NK-92 treated with Interleukin-12 subunit alpha and Interleukin-12 subunit beta, amount 100 ng/mL, for 24 hours (cell line): Measurements from ENCODE around the gene TFAM.
"Not testable (repeated sequence)": the region's sequence is repeated elsewhere in the genome, so short reads cannot be mapped to it uniquely, and the experiment has no call there.

Experiments
- DNase-seq: peaks from one replicate; lab custom pipeline; 2025; lab: John Stamatoyannopoulos, UW

Gene TFAM

GRCh38 chr10:58372607-58373441, 12.4 kb upstream of the TFAM start:
- no peak for DNase-seq

DNA sequence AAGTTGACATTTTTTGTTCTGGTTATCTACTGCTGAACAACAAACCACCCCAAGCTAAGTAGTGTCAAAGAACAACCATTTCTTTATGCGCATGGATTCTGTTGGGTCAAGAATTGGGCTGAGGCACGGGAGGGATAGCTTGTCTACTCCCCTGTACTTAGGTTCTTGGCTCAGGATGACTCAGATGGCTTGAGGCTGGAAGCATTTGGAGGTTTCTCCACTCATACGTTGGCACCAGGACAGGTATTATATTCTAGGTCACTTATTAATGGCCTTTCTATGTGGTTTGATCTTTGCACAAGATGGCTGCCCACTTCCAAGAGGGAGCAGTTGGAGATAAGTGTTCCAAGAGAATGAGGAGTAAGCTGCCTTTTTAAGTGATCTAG, 11.8 kb upstream of the TFAM start:
- DNase-seq, result no peak

DNA sequence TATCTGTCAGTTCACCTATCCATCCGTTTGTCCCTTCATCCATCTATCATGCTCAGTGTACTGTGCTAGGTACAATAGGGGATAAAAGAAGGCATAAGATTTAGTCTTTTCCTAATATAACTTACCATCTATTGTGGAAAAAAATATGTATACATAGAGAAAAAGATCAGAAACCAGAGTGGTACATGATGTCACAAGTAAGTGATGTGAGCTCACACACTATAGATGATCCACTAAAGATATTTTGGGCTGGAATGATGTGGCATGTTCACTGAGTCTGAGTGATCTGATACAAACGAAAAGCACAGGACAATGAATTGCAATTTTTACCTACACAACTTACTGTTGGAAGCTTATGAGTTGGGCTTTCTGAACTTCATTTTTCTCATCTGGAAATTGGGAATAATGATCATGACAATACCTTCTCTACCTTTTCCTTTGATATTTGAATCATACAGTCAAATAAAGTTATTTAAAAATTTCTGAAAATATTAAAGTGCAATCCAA, 2.7 kb upstream of the TFAM start:
- no peak for DNase-seq

- no peak for DNase-seq
Observed at GRCh38 chr10:58384095-58384494, 1.1 kb upstream of the TFAM start.

- DNase-seq, result no peak
Observed at GRCh38 chr10:58384544-58384998, 639 bp upstream of the TFAM start.

DNA sequence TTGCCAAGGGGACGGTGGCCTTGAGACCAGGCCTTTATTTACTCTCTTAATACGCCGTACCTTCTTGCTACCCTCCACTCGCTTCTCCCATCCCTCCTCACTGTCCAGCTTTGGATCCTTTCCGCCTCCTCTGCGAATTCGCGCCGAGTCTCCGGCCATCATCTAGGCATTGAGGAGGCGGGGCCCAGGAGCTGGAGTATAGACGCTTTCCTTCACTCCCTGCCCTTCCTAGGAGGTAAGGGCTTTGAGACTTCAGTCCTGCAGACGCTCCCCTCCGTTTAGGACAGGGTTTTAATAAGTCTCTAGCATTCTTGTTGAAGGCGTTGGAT, 538 bp downstream of the TFAM start:
- peak; percentile 7 for DNase-seq

DNA sequence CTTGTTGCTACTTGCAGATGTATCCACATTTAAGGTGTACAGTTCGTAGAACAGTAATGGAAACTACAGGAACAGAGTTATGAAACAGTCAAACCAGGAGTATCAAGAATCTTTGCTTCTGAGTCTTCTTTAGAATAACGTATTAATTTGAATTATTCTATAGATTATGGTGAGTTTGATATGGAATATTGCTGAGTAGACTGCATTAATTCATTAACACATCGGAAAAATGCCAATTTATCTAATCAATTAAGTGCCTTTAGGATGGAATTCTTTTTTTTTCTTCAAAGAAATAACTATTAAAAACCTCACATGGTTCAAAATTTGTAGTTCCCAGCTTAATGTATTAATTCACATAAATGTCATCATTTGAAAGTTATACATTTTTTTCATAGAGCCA, 3.8 kb downstream of the TFAM start:
- no peak for DNase-seq

DNA sequence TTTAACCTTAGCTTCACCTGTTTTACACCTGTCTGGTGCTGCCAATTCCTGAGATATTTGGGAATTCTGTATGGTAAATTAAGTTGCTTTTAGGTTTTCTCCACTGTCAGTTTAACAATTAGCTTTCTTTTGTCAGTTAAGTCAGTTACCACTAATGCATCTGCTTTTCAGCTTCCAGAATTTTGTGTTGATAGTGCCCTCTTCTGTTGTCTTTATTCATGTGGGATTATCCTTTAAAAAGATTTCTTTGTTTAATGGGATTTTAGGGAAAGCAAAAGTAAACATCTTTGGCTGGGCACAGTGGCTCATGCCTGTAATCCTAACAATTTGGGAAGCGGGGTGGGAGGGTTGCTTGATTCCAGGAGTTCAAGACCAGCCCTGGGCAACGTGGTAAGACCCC, 8.1 kb downstream of the TFAM start:
- DNase-seq, result no peak

- no peak for DNase-seq
Observed at GRCh38 chr10:58394471-58394870, 9.3 kb downstream of the TFAM start.

GRCh38 chr10:58396057-58396456, 10.8 kb downstream of the TFAM start:
- no peak for DNase-seq

- DNase-seq, result no peak
Observed at GRCh38 chr10:58397830-58398229, 12.6 kb downstream of the TFAM start.

- DNase-seq, result no peak
Observed at GRCh38 chr10:58399410-58399809, 14.2 kb downstream of the TFAM start.

- no peak for DNase-seq
Observed at GRCh38 chr10:58400609-58401008, 15.4 kb downstream of the TFAM start.

GRCh38 chr10:58404001-58404400, 18.8 kb downstream of the TFAM start:
- DNase-seq, result no peak

GRCh38 chr10:58409956-58410610, 24.9 kb downstream of the TFAM start:
- DNase-seq, result no peak

DNA sequence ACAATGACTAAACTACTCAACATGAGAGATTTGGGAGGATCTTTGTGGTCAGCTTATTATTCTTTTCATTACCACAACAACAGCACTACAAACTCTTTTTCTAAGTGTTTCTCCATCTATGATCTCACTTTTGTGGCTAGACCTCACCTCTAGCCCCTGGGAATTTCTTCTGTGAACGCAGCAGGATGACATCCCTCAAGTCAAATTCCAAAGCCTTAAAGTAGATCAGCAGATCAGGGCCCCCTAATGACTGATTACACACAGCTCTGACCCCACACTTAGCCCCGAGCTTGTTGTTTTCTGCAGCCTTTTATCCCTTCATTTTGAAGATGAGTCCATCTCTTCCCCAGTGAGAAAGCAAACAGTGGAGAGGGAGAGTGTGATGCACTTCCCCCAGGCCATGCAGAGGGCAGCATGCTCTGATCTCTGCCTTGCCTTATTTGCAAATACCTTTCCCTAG, 27.3 kb downstream of the TFAM start:
- DNase-seq, result no peak

DNA sequence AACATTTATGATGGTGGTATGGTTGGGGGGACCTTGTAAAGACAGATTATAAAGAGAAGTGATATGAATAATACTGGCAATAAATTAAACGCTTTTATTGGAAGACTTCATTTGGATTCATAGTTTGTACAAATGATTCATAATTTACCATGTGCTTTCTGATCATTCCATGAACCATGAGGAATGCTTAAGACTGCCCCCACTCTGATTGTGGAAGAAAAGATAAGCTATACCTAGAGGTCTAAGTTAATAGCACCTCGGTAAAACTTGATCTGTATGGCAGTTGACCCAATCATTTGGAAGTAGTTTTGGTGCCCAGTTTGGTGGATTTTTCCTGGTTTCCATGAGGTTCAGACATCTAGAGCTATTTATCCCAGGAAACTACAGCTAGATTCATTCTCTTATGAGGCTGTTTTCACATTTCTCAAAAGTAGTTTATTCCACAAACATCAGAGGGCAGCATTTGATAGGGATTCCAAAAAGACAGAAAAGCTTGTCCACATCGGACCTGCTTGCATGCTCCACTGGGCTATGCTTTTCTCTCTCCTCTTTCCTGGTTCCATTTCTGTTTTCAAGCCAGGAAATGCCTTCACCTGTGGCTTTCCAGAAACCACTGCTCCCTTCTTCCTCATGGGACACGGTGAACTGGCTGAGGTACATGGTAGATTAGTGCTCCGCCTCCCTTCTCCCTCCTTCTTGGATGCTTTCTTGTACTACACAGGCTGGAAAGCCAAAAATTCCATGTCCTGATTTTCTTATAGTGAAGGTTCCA, 29.2 kb downstream of the TFAM start:
- DNase-seq, result no peak

- no peak for DNase-seq
Observed at GRCh38 chr10:58415757-58416156, 30.5 kb downstream of the TFAM start.

DNA sequence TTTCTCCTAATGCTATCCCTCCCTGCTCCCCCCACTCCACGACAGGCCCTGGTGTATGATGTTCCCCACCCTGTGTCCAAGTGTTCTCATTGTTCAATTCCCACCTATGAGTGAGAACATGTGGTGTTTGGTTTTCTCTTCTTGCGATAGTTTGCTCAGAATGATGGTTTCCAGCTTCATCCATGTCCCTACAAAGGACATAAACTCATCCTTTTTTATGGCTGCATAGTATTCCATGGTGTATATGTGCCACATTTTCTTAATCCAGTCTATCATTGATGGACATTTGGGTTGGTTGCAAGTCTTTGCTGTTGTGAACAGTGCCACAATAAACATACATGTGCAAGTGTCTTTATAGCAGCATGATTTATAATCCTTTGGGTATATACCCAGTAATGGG, 32.7 kb downstream of the TFAM start:
- DNase-seq, result not testable (repeated sequence)

DNA sequence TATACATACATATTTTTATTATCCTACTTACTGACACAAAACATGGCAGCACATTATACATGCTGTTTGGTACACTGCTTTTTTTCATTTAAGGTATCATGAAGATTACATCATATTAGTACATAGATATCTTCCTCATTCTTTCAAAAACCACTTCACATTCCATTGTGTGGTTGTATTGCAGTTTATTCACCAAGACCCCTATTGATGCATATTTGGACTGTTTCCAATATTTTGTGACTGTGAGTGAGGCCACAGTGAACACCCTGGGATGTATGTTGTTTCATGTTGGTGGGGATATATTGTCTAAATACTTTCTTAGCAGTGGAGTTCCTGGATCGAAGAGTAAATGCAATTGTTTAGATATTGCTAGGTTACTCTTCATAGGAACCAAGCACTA, 39.0 kb downstream of the TFAM start:
- no peak for DNase-seq

- not testable (repeated sequence) for DNase-seq
Observed at GRCh38 chr10:58428436-58428835, 43.2 kb downstream of the TFAM start.

DNA sequence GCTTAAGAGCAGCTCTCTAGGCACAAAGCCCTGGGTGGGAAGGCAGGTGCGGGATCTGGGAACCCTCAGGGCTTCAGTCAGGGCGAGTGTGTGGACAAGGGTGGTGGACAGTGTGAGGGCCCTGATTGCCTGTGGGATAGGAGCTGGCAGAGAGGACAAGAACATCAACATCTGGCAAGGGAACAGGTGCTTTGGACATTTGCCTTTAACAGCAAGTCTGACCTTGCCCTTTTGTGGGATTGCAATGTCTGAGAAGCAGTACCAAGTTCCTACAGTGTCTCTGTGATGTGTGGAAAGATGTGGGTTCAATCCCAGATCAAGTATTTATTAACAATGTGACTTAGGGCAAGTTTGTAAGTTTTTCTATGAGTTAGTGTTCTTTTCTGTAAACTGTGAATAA, 46.7 kb downstream of the TFAM start:
- DNase-seq, result no peak

DNA sequence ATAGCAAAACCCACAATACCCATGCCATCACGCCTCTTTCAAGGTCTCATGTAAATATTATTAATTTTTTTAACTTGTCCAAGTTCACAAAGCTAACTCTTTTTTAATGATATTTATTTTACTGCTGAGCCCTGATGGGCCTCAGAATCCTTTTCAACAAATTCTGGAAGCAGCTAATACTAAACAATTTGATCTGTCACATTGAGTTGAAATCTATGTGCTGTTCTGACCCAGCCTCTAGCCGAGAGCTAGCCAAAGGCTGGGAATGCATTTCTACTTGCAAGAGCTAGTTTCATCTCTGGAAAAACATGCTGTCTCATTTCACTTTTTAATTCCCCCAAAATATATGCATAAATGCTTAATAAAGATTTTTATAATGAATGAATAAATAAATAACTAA, 47.9 kb downstream of the TFAM start:
- DNase-seq, result no peak
